GM19035 (cell line): ENCODE measurements around the gene TPPP.
"Not testable (repeated sequence)": the region's sequence is repeated elsewhere in the genome, so short reads cannot be mapped to it uniquely, and the experiment has no call there.

Source experiments
- ATAC-seq: cut with Tn5 transposase; IDR thresholded peaks from one replicate; pipeline ENCODE4 v1.9.1; 2021; ENCODE audit not compliant: unreplicated experiment

Gene TPPP

DNA sequence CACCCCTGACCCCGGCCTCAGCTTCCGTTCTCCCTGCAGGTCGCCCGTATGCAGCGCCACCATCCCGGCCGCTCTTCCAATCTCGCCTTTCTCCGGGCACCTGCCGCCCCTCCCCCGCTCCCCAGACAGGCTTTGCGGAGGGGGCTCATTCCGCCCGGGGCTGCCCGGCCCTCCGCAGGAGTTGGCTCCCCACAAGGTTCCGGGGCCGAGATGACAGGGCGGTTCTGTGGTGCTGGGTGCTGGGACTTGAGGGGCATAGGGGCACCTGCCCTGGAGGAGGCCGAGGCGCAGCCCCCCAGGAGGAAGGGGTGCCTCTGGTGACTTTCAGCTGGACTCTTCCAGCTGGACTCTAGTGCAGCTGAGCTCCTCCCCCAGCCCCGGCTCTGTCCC, 885 bp upstream of the TPPP start:
- ATAC-seq, result not testable (repeated sequence)

DNA sequence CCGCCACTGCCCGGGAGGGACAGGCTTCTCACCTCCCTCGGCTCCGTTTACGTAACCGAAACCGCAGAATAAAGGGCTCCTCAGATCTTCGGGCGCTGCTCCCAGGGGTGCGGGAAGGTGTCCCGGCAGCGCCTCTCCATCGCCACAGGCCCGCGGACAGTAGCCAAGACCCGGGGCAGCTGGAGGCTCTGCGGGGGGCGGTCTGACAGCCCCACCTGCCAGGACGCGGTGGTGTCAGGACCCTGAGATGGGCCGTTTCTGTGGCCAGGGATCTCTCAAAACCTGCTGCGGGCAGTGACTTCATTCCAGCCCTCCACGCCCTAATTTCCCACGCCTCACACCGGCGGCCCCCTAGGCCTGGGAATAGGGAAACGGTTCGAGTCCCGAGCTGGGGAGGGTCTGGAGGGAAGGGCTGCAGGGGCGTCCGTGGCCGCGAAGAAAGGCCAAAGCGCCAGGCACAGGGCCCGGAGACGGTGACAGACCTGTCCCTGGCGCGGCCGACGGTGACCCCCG, 567 bp downstream of the TPPP start:
- ATAC-seq, result peak; percentile 19

DNA sequence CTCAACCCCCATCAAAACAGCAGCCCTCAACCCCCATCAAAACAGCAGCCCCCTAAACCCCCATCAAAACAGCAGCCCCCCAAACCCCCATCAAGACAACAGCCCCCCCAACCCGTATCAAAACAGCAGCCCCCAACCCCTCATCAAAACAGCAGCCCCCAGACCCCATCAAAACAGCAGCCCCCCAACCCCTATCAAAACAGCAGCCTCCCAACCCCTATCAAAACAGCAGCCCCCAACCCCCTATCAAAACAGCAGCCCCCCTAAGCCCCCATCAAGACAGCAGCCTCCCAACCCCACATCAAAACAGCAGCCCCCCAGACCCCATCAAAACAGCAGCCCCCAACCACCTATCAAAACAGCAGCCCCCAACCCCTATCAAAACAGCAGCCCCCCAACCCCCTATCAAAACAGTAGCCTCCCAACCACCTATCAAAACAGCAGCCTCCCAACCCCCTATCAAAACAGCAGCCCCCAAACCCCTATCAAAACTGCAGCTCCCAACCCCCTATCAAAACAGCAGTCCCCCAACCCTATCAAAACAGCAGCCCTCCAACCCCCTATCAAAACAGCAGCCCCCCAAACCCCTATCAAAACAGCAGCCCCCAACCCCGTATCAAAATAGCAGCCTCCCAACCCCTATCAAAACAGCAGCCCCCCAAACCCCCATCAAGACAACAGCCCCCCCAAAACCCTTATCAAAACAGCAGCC, 1.2 kb downstream of the TPPP start:
- ATAC-seq, result no peak

DNA sequence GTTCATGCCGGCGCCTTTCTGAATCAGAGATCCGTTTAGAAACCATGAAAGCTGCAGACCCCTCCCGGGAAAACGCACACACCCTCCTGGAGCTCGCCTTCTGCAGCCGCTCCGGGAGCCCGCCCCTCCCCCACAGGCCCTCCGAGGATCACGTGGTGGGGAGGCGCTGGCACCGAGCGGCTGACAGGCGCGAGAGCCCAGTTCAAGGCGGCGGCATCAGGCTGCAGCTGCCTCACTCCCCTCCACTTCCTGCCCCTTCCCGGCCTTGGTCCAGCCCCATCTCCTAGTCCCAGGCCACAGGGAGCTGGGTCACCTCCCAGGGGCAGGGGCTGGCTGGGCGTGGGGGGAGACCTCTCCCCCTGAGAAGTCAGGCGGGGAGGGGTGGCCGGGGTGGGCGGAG, 2.1 kb downstream of the TPPP start:
- not testable (repeated sequence) for ATAC-seq

DNA sequence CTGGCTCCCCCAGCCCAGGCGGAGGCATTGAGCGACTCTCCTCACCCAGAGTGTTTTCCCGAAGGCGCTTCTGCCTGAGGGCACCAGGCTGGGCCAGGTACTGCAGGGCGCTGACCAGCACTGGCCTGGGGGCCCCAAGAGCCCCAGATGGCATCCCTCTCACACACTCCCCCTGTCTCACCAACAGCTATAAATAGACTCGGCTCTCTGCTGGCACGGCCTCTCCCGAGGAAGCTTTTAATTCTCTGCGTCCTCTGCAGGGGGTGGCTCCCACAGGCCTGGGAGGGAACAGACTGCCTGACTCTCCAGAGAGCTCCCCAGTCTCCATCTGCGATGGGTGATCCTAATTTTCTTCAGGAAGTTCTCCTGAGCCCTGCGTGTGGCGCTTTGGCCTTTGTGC, 2.9 kb downstream of the TPPP start:
- ATAC-seq, result not testable (repeated sequence)

DNA sequence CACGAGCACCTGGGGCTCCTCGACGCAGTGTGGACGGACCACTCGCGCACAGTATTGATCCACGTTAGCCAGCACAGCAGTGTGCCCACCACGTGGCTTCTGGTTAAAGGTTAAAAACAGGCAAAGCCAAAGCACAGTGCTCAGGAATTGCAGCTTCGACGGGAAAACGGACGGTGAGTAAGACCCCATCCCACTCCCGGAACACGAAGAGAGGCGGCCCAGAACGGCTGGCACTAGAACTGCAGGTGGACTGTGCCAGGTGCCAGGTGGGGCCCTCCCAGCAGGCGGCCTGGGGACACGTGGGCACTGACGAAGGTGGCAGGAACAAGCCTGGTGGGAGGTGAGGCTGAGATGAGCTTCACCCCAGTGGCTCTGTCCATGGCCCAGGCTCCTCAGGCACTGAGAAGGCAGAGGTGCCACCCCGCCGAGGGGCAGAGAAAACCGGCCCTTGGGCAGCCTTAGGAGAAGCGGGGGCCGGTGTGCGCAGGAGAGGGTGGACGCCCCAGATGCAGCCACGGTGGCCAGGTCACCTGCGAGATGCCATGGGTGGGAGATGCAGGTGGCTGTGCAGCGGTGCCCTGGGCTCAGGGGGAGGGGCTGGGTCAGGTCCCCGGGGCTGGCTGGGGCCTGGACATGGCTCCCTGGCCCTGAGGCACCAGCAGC, 4.7 kb downstream of the TPPP start:
- ATAC-seq, result not testable (repeated sequence)

DNA sequence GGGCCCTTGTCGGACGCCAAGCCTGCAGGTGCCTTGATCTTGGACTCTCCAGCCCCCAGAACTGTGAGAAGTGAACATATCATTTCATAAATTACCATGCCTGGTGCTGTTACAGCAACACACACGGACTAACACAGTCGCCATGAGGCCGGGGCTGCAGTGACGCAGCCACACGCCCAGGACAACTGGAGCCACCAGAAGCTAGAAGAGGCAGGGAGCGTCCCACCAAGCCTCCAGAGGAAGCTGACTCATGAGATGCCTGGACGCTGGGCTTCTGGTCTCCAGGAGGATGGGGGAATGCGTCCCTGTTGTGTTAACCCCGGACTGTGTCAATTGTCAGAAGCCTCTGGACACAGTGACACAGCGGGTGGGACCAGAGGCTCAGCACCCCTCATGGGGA, 6.2 kb downstream of the TPPP start:
- not testable (repeated sequence) for ATAC-seq

DNA sequence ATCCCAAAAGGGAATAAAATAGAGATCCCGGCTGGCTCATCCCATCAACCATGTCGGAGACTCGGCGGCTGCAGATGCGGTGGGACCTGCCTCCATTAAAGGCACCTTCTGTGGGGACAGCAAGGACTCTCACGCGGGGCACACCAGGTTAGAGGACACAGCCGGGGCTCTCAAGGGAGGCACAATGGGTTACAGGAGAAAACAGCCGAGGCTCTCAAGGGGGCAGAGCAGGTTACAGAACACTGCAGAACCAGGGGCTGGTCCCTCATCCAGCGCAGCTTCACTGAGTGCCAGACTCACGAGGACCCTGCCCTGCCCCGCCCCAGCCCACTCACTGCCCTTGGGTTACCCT, 7.0 kb downstream of the TPPP start:
- ATAC-seq, result not testable (repeated sequence)

DNA sequence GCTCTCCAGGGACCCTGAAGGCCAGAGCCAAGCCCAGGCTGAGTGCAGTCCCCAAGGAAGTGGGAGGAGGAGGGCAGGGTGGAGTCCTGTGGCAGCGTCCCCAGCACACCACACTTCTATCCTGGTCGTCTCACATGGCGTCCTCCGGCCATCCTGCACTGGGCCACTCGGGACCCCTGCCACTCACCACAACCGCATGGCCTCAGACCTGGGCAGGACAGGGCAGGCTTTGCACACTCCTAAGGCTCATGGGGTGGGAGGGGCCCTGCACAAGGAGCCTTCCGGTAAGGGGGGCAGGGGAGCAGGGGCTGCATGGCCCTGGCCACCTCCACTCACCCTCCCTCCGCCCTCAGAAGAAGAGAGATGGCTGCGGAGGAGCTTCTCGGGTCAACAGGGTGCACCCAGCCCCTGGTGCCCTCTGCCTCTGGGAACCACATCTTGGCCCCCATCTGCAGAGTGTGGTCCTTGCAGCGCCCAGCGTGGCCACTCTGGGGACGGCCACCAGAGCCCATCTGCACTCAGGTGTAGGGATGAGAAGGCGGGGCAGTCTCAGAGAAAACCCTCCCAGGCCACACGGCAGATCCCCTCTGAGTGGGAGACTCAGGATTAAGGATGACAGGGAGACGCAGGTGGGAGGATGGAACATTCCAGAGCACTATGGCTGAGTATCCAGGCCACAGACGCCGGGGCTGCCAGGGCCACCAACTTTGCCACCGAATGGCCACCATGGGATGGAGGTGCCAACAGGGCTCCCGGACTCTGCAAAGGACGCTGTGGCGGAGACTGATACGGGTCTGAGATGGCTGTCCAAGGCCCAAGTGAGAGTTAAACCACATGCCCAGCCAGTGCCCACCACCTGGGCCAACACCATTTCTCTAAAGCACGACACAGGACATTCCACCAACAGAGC, 7.6 kb downstream of the TPPP start:
- ATAC-seq, result no peak

DNA sequence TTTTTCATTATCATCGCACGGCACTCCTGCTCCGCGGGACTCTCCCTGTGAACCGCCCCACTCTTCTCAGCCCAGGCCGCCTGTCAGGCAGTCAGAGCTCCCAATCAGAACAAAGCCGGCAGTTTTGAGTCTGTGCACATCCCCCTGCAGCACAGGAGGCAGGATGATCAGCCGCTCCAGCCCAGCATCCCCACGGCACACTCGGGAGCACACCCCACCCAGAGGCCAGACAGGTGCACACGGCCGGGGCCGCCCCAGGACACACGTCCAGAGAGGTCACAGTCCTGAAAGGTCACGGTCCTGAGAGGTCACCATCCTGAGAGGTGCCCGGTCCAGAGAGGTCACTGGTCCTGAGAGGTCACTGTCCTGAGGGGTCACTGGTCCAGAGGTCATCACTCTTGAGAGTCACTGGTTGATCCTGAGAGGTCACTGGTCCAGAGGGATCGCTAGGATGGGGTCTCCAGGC, 8.4 kb downstream of the TPPP start:
- no peak for ATAC-seq

DNA sequence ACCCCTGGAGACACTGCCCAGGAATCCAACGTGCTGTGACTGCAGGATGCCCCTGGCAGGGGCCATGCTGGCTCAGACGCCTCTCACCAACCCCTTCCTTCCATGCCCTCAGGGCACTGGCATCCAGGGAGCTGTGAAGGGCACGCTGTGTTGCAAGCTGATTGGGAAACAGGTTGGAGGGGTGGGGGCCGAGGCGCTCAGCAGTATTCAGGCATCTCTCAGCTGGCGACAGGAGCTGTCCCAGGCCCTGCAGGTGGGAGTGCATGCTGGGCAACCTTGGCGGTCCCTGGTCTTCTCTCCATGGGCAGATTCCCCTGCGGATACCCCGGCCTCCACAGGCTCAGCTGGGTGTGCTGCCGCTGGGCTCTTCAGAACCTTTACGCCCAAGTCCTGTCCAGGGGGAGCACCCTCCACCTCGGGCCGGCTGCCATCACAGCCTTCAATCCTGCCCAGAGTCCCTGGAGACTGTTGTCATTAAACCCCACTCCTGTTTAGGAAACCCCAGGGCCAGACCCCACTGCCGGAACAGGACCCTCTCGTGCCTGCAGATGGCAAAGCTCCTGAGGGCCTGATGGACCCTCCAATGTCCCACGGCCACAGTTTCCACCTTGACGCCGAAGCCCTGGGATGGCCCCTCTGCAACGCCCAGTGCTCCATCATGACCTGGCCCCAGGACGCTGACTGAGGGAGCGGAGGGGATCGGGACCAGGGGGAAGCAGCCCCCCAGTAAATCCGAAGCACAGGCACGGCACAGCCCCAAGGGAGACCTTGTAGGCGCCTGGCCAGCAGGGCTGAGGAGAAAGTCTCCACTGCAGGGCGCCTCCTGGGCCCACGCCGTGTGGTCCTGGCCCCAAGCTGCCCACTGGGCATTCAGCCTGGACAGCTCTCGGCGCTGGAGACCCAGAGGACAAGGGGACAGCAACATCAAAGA, 9.3 kb downstream of the TPPP start:
- no peak for ATAC-seq

DNA sequence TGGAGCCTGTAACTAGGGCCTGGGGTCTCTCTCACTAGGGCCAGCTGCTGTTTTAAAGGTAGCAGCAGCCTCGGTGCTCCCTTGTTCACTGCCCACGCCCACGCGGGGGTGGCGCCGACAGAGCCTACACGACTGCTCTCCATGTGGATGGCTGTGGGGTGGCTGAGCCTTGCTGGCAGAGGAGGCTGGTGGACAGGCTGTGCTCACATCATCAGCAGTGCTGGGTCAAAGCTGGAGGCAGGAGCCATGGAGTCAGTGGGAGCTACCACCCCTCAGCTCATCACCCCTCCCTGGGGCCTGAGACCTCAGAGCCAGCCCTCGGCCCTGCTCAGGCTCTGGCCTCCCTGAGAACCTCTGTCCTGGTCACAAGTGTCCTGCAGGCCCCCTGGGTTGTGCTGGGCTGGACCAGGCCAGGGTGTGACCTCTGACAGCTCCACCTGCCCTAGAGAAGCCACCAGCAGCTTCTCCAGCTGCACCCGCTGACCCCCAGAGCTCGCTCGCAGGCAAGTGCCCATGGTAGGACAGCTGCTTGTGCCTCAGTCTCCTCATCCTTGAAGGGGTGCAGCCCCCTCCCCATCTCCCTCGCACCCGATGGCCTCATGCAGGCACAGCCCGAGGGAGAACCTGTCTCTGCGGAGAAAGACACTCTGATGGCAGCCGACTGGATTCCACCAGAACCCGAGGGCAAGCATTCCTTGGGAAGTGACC, 10.3 kb downstream of the TPPP start:
- not testable (repeated sequence) for ATAC-seq

DNA sequence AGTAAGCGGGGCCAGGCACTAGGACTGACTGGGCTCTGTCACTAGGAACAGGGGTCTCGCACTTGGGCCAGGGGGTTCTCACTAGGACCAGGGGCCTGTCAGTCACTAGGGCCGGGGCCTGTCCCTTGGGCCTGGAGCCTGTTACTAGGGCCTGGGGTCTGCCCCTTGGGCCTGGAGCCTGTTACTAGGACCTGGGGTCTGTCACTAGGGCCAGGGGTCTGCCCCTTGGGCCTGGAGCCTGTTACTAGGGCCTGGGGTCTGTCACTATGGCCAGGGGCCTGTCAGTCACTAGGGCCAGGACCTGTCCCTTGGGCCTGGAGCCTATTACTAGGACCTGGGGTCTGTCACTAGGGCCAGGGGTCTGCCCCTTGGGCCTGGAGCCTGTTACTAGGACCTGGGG, 10.9 kb downstream of the TPPP start:
- not testable (repeated sequence) for ATAC-seq

DNA sequence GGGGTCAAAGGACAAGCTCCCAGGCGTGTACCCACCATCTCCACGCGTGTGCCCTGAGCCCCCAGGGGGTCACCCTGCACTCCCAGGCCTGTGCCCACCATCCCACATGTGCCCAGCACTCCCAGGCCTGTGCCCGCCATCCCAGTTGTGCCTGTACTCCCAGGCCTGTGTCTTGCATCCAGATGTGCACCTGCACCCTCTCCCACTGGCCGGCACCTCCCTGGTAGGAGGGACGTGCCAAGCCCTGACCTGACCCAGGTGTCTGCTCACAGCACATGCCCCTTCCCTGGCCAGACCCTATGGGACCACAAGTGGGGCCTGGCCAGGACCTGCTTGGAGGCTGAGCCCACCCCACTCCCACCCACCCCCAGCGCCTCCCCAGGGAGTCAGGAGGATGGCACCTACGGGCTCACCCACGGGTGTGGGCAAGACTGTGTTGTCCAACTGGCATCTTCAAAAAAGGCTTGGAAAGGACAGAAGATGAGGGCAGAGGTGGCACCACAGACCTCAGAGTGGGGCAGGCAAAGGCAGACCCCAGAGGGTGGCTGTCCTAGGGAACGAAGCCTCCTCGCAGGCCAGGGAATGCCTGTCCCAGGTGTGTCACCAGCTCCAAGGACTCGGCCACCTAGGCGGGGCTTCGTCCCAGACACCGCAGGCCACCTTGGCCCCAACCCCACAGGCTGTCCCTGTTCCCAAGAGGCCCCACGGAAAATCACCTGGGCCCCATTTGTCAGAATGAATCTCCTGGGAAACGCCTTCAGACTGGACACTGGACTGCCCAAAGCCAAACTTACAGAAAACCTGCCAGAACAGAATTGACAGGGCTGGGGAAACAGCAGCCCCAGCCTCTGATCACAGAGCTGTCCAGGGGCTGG, 11.6 kb downstream of the TPPP start:
- ATAC-seq, result not testable (repeated sequence)

DNA sequence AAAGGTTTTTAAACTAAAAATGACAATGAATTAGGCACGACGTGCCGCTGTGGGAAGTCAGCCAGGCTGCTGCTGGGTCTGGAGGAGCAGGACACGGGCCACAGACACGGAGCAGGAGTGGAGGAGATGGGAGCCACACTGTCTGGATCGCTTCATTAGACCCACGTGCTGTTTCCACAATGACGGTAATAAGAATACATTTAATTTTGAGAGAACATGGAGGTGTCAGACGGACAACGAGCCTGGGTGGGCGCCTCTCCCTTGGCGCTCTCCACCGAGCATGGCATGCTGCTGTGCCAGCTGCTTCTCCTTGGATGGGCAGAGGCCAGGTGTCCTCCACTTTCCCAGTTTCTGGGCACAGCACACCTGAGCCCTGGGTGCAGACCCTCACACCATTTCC, 12.3 kb downstream of the TPPP start:
- ATAC-seq, result not testable (repeated sequence)

DNA sequence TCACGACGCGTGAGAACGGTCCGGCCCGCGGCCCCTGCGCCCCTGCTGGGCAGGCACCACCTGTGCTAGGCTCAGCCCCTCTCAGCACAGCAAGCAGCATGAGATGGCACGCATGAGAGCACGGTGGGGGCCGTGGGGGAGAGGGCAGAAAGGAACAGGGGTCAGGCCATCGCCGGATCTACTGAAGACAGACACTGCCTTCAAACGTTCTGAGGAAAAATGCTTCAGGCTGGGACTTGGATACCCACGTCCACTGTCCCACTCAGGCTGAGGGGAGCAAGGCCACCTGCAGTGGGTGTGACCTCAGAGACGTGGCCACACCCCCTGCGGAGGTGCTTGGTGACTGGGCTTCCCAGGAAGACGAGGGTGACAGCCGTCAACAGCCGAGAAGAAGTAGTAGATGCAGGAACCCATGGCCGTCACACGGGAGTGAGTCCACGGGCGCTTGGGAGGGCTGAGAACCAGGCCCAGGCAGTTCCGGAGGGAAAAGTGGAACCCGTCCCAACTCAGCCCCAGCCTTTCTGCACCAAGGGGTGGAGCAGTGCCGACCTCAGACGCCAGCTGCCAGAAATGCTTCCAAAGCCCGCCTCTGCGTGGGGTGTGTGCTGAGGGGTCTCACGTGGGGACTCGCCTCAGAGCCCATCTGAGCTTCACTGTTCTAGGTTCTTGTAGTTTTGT, 12.9 kb downstream of the TPPP start:
- ATAC-seq, result not testable (repeated sequence)

DNA sequence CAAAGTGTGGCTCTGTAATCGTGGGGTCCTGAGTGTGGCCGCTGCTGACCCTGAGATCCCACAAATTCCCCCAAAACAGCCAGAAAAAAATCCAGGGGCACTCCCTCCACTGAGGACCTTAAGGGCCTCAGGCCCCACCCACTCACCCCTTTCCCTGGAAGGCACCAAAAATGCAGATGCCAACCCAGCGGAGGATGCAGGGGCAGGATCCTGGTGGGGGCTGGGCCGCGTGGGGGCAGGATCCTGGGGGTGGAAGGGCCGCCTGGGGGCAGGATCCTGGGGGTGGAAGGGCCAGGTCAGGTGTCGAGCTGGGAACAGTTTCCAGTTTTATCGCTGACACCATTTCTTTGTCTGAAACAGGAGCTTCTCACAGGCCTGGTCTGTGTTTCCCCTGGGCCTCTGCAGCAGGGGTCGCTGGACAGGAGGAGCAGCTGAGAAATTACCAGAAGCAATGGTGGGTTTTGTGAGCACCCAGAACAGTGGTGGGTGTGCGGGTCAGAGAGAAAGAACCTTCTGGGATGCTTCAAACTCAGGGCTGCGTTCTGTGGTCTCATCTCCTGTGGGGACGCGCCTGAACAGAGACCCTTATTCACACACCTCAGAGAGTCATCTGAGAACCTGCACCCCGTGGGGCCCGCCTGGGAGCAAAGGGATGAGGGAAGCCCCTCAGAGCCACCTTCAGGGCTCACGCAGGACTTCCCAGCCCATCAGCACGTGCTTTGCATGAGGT, 13.8 kb downstream of the TPPP start:
- not testable (repeated sequence) for ATAC-seq
